ENCODE measurements around the gene FBXW2. TPM values are rescaled to one million over a fixed set of nuclear protein-coding genes. Genes with fewer than 3 reads are reported as not detected.
"Not testable (repeated sequence)": the region's sequence is repeated elsewhere in the genome, so short reads cannot be mapped to it uniquely, and the experiment has no call there.

The FBXW2 gene
- polyA plus RNA-seq, 1 donor = 45.5 TPM

GRCh38 chr9:120750421-120750820 lies 42.8 kb downstream of the FBXW2 start:
- no peak overlapping the region for H3K4me3 ChIP-seq (ENCODE audit: low read length)
- peaks cover 7% of the 10 kb centered on the region for H3K9me3 ChIP-seq (ENCODE audit: control insufficient read depth, low read depth, low read length)
- no peak for DNase-seq
- no CpG with 5 or more reads among the region's 5 CpGs for WGBS (ENCODE audit: insufficient coverage, low lambda C conversion rate)
- no peaks in the 10 kb centered on the region for H3K4me1 ChIP-seq (ENCODE audit: control insufficient read depth, insufficient read depth, low read length)
- H3K36me3 ChIP-seq (ENCODE audit: control insufficient read depth, insufficient read depth, low read length) = no peaks in the 10 kb centered on the region
- H3K27me3 ChIP-seq (ENCODE audit: control insufficient read depth, insufficient read depth, low read length) = no peaks in the 10 kb centered on the region
- H3K27ac ChIP-seq (ENCODE audit: low read length) = no peak overlapping the region

GRCh38 chr9:120746366-120746765 lies 46.9 kb downstream of the FBXW2 start:
- WGBS (ENCODE audit: insufficient coverage, low lambda C conversion rate) = no CpG with 5 or more reads among the region's 26 CpGs
- H3K4me3 ChIP-seq (ENCODE audit: low read length); H3K27me3 ChIP-seq (ENCODE audit: control insufficient read depth, insufficient read depth, low read length); H3K36me3 ChIP-seq (ENCODE audit: control insufficient read depth, insufficient read depth, low read length); H3K27ac ChIP-seq (ENCODE audit: low read length); DNase-seq; H3K9me3 ChIP-seq (ENCODE audit: control insufficient read depth, low read depth, low read length); H3K4me1 ChIP-seq (ENCODE audit: control insufficient read depth, insufficient read depth, low read length): not testable (repeated sequence)

GRCh38 chr9:120745278-120745677 lies 47.9 kb downstream of the FBXW2 start:
- Histone ChIP-seq H3K36me3 (ENCODE audit: control insufficient read depth, insufficient read depth, low read length) (no peaks in the 10 kb centered on the region), H3K4me1 (ENCODE audit: control insufficient read depth, insufficient read depth, low read length) (no peaks in the 10 kb centered on the region)

GRCh38 chr9:120742951-120743416 lies 50.2 kb downstream of the FBXW2 start:
- Histone ChIP-seq H3K9me3 (ENCODE audit: control insufficient read depth, low read depth, low read length) (peaks cover 7% of the 10 kb centered on the region), H3K4me1 (ENCODE audit: control insufficient read depth, insufficient read depth, low read length) (no peaks in the 10 kb centered on the region), H3K27me3 (ENCODE audit: control insufficient read depth, insufficient read depth, low read length) (no peaks in the 10 kb centered on the region), H3K27ac (ENCODE audit: low read length) (no peak overlapping the region), H3K4me3 (ENCODE audit: low read length) (no peak overlapping the region), H3K36me3 (ENCODE audit: control insufficient read depth, insufficient read depth, low read length) (no peaks in the 10 kb centered on the region)
- peak; percentile 56 to 69 for DNase-seq
- 40% methylated on average over 1 of the region's 6 CpGs for WGBS (ENCODE audit: insufficient coverage, low lambda C conversion rate)

More at GRCh38 chr9:120745278-120745677, 47.9 kb downstream of the FBXW2 start:
- Histone ChIP-seq H3K4me3 (ENCODE audit: low read length) (no peak overlapping the region), H3K27ac (ENCODE audit: low read length) (no peak overlapping the region), H3K27me3 (ENCODE audit: control insufficient read depth, insufficient read depth, low read length) (no peaks in the 10 kb centered on the region), H3K9me3 (ENCODE audit: control insufficient read depth, low read depth, low read length) (peaks cover 7% of the 10 kb centered on the region)
- 100% methylated on average over 2 of the region's 6 CpGs for WGBS (ENCODE audit: insufficient coverage, low lambda C conversion rate)
- DNase-seq = no peak

GRCh38 chr9:120741701-120742100 lies 51.5 kb downstream of the FBXW2 start:
- no CpG with 5 or more reads among the region's 1 CpG for WGBS (ENCODE audit: insufficient coverage, low lambda C conversion rate)
- Histone ChIP-seq H3K9me3 (ENCODE audit: control insufficient read depth, low read depth, low read length) (peaks cover 7% of the 10 kb centered on the region), H3K27ac (ENCODE audit: low read length) (no peak overlapping the region), H3K4me1 (ENCODE audit: control insufficient read depth, insufficient read depth, low read length) (no peaks in the 10 kb centered on the region), H3K4me3 (ENCODE audit: low read length) (no peak overlapping the region), H3K36me3 (ENCODE audit: control insufficient read depth, insufficient read depth, low read length) (no peaks in the 10 kb centered on the region), H3K27me3 (ENCODE audit: control insufficient read depth, insufficient read depth, low read length) (no peaks in the 10 kb centered on the region)
- no peak for DNase-seq

- Histone ChIP-seq H3K36me3 (ENCODE audit: control insufficient read depth, insufficient read depth, low read length) (no peaks in the 10 kb centered on the region), H3K27me3 (ENCODE audit: control insufficient read depth, insufficient read depth, low read length) (no peaks in the 10 kb centered on the region), H3K4me3 (ENCODE audit: low read length) (no peak overlapping the region), H3K4me1 (ENCODE audit: control insufficient read depth, insufficient read depth, low read length) (peaks cover under 1% of the 10 kb centered on the region), H3K9me3 (ENCODE audit: control insufficient read depth, low read depth, low read length) (peaks cover 2% of the 10 kb centered on the region), H3K27ac (ENCODE audit: low read length) (no peak overlapping the region)
- 70% methylated on average over 1 of the region's 1 CpG for WGBS (ENCODE audit: insufficient coverage, low lambda C conversion rate)
- DNase-seq = no peak
Observed at GRCh38 chr9:120741191-120741590, 52.0 kb downstream of the FBXW2 start.

GRCh38 chr9:120740132-120740531 lies 53.1 kb downstream of the FBXW2 start:
- H3K4me1 ChIP-seq (ENCODE audit: control insufficient read depth, insufficient read depth, low read length) = peaks cover 6% of the 10 kb centered on the region
- H3K4me3 ChIP-seq (ENCODE audit: low read length) = no peak overlapping the region
- H3K27ac ChIP-seq (ENCODE audit: low read length) = no peak overlapping the region
- H3K27me3 ChIP-seq (ENCODE audit: control insufficient read depth, insufficient read depth, low read length) = no peaks in the 10 kb centered on the region
- H3K36me3 ChIP-seq (ENCODE audit: control insufficient read depth, insufficient read depth, low read length) = no peaks in the 10 kb centered on the region
- DNase-seq = no peak
- H3K9me3 ChIP-seq (ENCODE audit: control insufficient read depth, low read depth, low read length) = no peaks in the 10 kb centered on the region

- H3K4me3 ChIP-seq (ENCODE audit: low read length) = no peak overlapping the region
- H3K27me3 ChIP-seq (ENCODE audit: control insufficient read depth, insufficient read depth, low read length) = no peaks in the 10 kb centered on the region
- DNase-seq = no peak
- H3K27ac ChIP-seq (ENCODE audit: low read length) = no peak overlapping the region
- no peaks in the 10 kb centered on the region for H3K36me3 ChIP-seq (ENCODE audit: control insufficient read depth, insufficient read depth, low read length)
- H3K4me1 ChIP-seq (ENCODE audit: control insufficient read depth, insufficient read depth, low read length) = peaks cover 25% of the 10 kb centered on the region
- WGBS (ENCODE audit: insufficient coverage, low lambda C conversion rate) = no CpG with 5 or more reads among the region's 5 CpGs
- no peaks in the 10 kb centered on the region for H3K9me3 ChIP-seq (ENCODE audit: control insufficient read depth, low read depth, low read length)
Observed at GRCh38 chr9:120737416-120738165, 55.6 kb downstream of the FBXW2 start.

- Histone ChIP-seq H3K9me3 (ENCODE audit: control insufficient read depth, low read depth, low read length) (no peaks in the 10 kb centered on the region), H3K4me3 (ENCODE audit: low read length) (no peak overlapping the region), H3K4me1 (ENCODE audit: control insufficient read depth, insufficient read depth, low read length) (peaks cover 29% of the 10 kb centered on the region), H3K27me3 (ENCODE audit: control insufficient read depth, insufficient read depth, low read length) (no peaks in the 10 kb centered on the region), H3K36me3 (ENCODE audit: control insufficient read depth, insufficient read depth, low read length) (no peaks in the 10 kb centered on the region), H3K27ac (ENCODE audit: low read length) (no peak overlapping the region)
- no CpG with 5 or more reads among the region's 2 CpGs for WGBS (ENCODE audit: insufficient coverage, low lambda C conversion rate)
- DNase-seq = no peak
Observed at GRCh38 chr9:120736881-120737280, 56.3 kb downstream of the FBXW2 start.

GRCh38 chr9:120735415-120736126 lies 57.6 kb downstream of the FBXW2 start:
- Histone ChIP-seq H3K27ac (ENCODE audit: low read length) (peak overlapping the region; percentile 91), H3K4me1 (ENCODE audit: control insufficient read depth, insufficient read depth, low read length) (peaks cover 42% of the 10 kb centered on the region), H3K4me3 (ENCODE audit: low read length) (no peak overlapping the region), H3K36me3 (ENCODE audit: control insufficient read depth, insufficient read depth, low read length) (no peaks in the 10 kb centered on the region), H3K27me3 (ENCODE audit: control insufficient read depth, insufficient read depth, low read length) (no peaks in the 10 kb centered on the region), H3K9me3 (ENCODE audit: control insufficient read depth, low read depth, low read length) (no peaks in the 10 kb centered on the region)
- DNase-seq = peak; percentile 77 to 92
- WGBS (ENCODE audit: insufficient coverage, low lambda C conversion rate) = 0% methylated on average over 1 of the region's 3 CpGs

Measured in large intestine (tissue), 3 donors.